H9 (cell line): ENCODE results near the gene HIRA. TPM values are rescaled to one million over a fixed set of nuclear protein-coding genes. Genes with fewer than 3 reads are reported as not detected.
"Not testable (repeated sequence)": the region's sequence is repeated elsewhere in the genome, so short reads cannot be mapped to it uniquely, and the experiment has no call there.

ENCODE experiments used
- DNase-seq: peaks from one replicate; pipeline ENCODE4 v3.0.0-alpha.2; 2017
- H2AFZ ChIP-seq: one replicate; pipeline ENCODE4 v1.6.1; 2013; ENCODE audit warnings: mild to moderate bottlenecking, low read length, control low read depth, moderate library complexity
- H2AK5ac ChIP-seq: 2 replicates; pipeline ENCODE4 v1.6.1; 2013; ENCODE audit warnings: low read length, control low read depth, mixed read lengths; ENCODE audit not compliant: insufficient read length
- H2BK120ac ChIP-seq: one replicate; pipeline ENCODE4 v1.6.1; 2013; ENCODE audit warnings: low read depth, mild to moderate bottlenecking, low read length, control low read depth, inconsistent platforms; ENCODE audit not compliant: poor library complexity, severe bottlenecking
- H2BK12ac ChIP-seq: 2 replicates; pipeline ENCODE4 v1.6.1; 2013; ENCODE audit warnings: low read length, control low read depth, mixed read lengths, low read depth; ENCODE audit not compliant: insufficient read length
- H2BK15ac ChIP-seq: 2 replicates; pipeline ENCODE4 v1.6.1; 2013; ENCODE audit warnings: low read depth, low read length, control low read depth
- H2BK20ac ChIP-seq: one replicate; pipeline ENCODE4 v1.6.1; 2013; ENCODE audit warnings: low read depth, mild to moderate bottlenecking, low read length, control low read depth, inconsistent platforms; ENCODE audit not compliant: poor library complexity, severe bottlenecking
- H2BK5ac ChIP-seq: 2 replicates; pipeline ENCODE4 v1.6.1; 2013; ENCODE audit warnings: low read length, control low read depth, mixed read lengths; ENCODE audit not compliant: insufficient read length
- H3K14ac ChIP-seq: 2 replicates; pipeline ENCODE4 v1.6.1; 2013; ENCODE audit warnings: low read length, control low read depth; ENCODE audit not compliant: insufficient read depth
- H3K18ac ChIP-seq: 2 replicates; pipeline ENCODE4 v1.6.1; 2013; ENCODE audit warnings: low read depth, mild to moderate bottlenecking, mixed read lengths, low read length, control low read depth; ENCODE audit not compliant: insufficient read length
- H3K23ac ChIP-seq: 2 replicates; pipeline ENCODE4 v1.6.1; 2013; ENCODE audit warnings: low read length, control low read depth, mixed read lengths, low read depth; ENCODE audit not compliant: insufficient read length
- H3K23me2 ChIP-seq: 2 replicates; pipeline ENCODE4 v1.6.1; 2013; ENCODE audit warnings: low read depth, mild to moderate bottlenecking, mixed read lengths, low read length, control low read depth; ENCODE audit not compliant: insufficient read length, poor library complexity, severe bottlenecking
- H3K27ac ChIP-seq: 2 replicates; pipeline ENCODE4 v1.5.1; 2013; ENCODE audit warnings: low read length, control low read depth, mixed read lengths, low read depth; ENCODE audit not compliant: insufficient read length
- H3K27me3 ChIP-seq: 2 replicates; pipeline ENCODE4 v1.6.1; 2013; ENCODE audit warnings: low read length, control low read depth, inconsistent platforms; ENCODE audit not compliant: insufficient read depth
- H3K4ac ChIP-seq: 2 replicates; pipeline ENCODE4 v1.6.1; 2013; ENCODE audit warnings: low read depth, mild to moderate bottlenecking, control low read depth, inconsistent platforms, low read length, moderate library complexity
- H3K4me1 ChIP-seq: 2 replicates; pipeline ENCODE4 v1.6.1; 2013; ENCODE audit warnings: low read length, control low read depth, inconsistent platforms; ENCODE audit not compliant: insufficient read depth
- H3K4me2 ChIP-seq: 2 replicates; pipeline ENCODE4 v1.6.1; 2013; ENCODE audit warnings: low read length, control low read depth, mixed read lengths; ENCODE audit not compliant: insufficient read length, insufficient read depth
- H3K56ac ChIP-seq: 2 replicates; pipeline ENCODE4 v1.6.1; 2013; ENCODE audit warnings: low read depth, mild to moderate bottlenecking, mixed read lengths, low read length, control low read depth; ENCODE audit not compliant: insufficient read length
- H3K79me1 ChIP-seq: 2 replicates; pipeline ENCODE4 v1.6.1; 2013; ENCODE audit warnings: low read depth, mild to moderate bottlenecking, moderate library complexity, low read length, control low read depth, inconsistent platforms; ENCODE audit not compliant: insufficient read depth, poor library complexity, severe bottlenecking
- H3K79me2 ChIP-seq: 2 replicates; pipeline ENCODE4 v1.6.1; 2013; ENCODE audit warnings: low read length, control low read depth, inconsistent platforms; ENCODE audit not compliant: insufficient read depth
- H3K9ac ChIP-seq: 2 replicates; pipeline ENCODE4 v1.6.1; 2013; ENCODE audit warnings: low read length, control low read depth, mixed read lengths; ENCODE audit not compliant: insufficient read length; ENCODE audit errors: extremely low read depth
- H3K9me3 ChIP-seq: one replicate; pipeline ENCODE4 v1.6.1; 2013; ENCODE audit warnings: low read depth, low read length, inconsistent platforms; ENCODE audit not compliant: control insufficient read depth
- H3T11ph ChIP-seq: one replicate; pipeline ENCODE4 v1.6.1; 2013; ENCODE audit warnings: mild to moderate bottlenecking, low read length, control low read depth, inconsistent platforms
- H4K20me1 ChIP-seq: one replicate; pipeline ENCODE4 v1.6.1; 2013; ENCODE audit not compliant: control insufficient read depth, insufficient read length, insufficient read depth
- H4K5ac ChIP-seq: 2 replicates; pipeline ENCODE4 v1.6.1; 2013; ENCODE audit warnings: low read depth, mild to moderate bottlenecking, mixed read lengths, low read length, control low read depth; ENCODE audit not compliant: insufficient read length
- H4K8ac ChIP-seq: replicated peaks from 2 replicates; pipeline ENCODE4 v1.6.1; 2013; ENCODE audit warnings: low read length, control low read depth, mixed read lengths, low read depth; ENCODE audit not compliant: insufficient read length
- H4K91ac ChIP-seq: 2 replicates; pipeline ENCODE4 v1.6.1; 2013; ENCODE audit warnings: low read depth, mild to moderate bottlenecking, moderate library complexity, mixed read lengths, low read length, control low read depth; ENCODE audit not compliant: insufficient read length
- H3K27ac Mint-ChIP-seq, 3 experiments: 2 replicates in 2 of 3; 3 replicates in 1 of 3; pipeline ENCODE4 v1.8.0; 2020 to 2021; ENCODE audit warnings: mixed read lengths in 3 of 3, mild to moderate bottlenecking in 1 of 3, moderate library complexity in 1 of 3
- H3K27me3 Mint-ChIP-seq: 2 replicates; pipeline ENCODE4 v1.8.0; 2021; ENCODE audit warnings: low read depth, mild to moderate bottlenecking, moderate library complexity, mixed read lengths
- H3K36me3 Mint-ChIP-seq, 3 experiments: 2 replicates in 2 of 3; 3 replicates in 1 of 3; pipeline ENCODE4 v1.8.0; 2020 to 2021; ENCODE audit warnings: low read depth in 3 of 3, mixed read lengths in 3 of 3; ENCODE audit not compliant: insufficient read depth in 1 of 3
- H3K4me1 Mint-ChIP-seq, 2 experiments: 2 replicates each; pipeline ENCODE4 v1.8.0; 2020; ENCODE audit warnings: mixed read lengths in 2 of 2
- H3K4me3 Mint-ChIP-seq, 2 experiments: 2 replicates in 1 of 2; 3 replicates in 1 of 2; pipeline ENCODE4 v1.8.0; 2020 to 2021; ENCODE audit warnings: mild to moderate bottlenecking in 2 of 2, mixed read lengths in 2 of 2, moderate library complexity in 1 of 2
- H3K9me3 Mint-ChIP-seq, 2 experiments: 2 replicates in 1 of 2; 3 replicates in 1 of 2; pipeline ENCODE4 v1.8.0; 2020; ENCODE audit warnings: mild to moderate bottlenecking in 2 of 2, mixed read lengths in 2 of 2, moderate library complexity in 1 of 2
- WGBS: extraction: QIAGEN DNeasy Blood & Tissue Kit; methylation state at CpG from one replicate; pipeline ENCODE4 v1.1.7; 2013; ENCODE audit warnings: missing lambda C conversion rate, low lambda C conversion rate, mixed read lengths; ENCODE audit not compliant: insufficient read length; ENCODE audit errors: extremely low coverage; 5-methylcytosine and 5-hydroxymethylcytosine counted together
- total RNA-seq: library from RNA; stranded (reverse); gene quantifications from 2 replicates; pipeline ENCODE4 v1.2.1, GENCODE V29; 2021
- TF ChIP-seq, protein P1 (sequence below): fragments of 200-600 bp; sonication (generic); conservative IDR thresholded peaks from 3 replicates; pipeline ENCODE4 v1.8.0; 2021; ENCODE audit warnings: antibody characterized with exemption, mild to moderate bottlenecking

The HIRA gene
- total RNA-seq, 1 experiment from 2014 or later, result 51.9 TPM

GRCh38 chr22:19330865-19331418, 100.6 kb downstream of the HIRA start:
- no peaks in the 10 kb centered on the region for H3K4me1 ChIP-seq
- peaks cover 5 to 12% of the 10 kb centered on the region in 2 experiments for H3K9me3 Mint-ChIP-seq
- no peak overlapping the region for H4K5ac ChIP-seq
- H3K23ac ChIP-seq, result no peak overlapping the region
- no peaks in the 10 kb centered on the region for H3K27me3 ChIP-seq
- no peaks in the 10 kb centered on the region for H3K23me2 ChIP-seq
- no peak overlapping the region for H4K8ac ChIP-seq
- no peak overlapping the region for H3K4me2 ChIP-seq
- H2BK15ac ChIP-seq, result no peak overlapping the region
- peaks cover 43 to 63% (median 59%) of the 10 kb centered on the region in 3 experiments for H3K36me3 Mint-ChIP-seq
- TF ChIP-seq, protein P1, sequence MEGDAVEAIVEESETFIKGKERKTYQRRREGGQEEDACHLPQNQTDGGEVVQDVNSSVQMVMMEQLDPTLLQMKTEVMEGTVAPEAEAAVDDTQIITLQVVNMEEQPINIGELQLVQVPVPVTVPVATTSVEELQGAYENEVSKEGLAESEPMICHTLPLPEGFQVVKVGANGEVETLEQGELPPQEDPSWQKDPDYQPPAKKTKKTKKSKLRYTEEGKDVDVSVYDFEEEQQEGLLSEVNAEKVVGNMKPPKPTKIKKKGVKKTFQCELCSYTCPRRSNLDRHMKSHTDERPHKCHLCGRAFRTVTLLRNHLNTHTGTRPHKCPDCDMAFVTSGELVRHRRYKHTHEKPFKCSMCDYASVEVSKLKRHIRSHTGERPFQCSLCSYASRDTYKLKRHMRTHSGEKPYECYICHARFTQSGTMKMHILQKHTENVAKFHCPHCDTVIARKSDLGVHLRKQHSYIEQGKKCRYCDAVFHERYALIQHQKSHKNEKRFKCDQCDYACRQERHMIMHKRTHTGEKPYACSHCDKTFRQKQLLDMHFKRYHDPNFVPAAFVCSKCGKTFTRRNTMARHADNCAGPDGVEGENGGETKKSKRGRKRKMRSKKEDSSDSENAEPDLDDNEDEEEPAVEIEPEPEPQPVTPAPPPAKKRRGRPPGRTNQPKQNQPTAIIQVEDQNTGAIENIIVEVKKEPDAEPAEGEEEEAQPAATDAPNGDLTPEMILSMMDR, result no peak
- DNase-seq, result peak; percentile 31
- no peak overlapping the region for H2AK5ac ChIP-seq
- H3K79me1 ChIP-seq, result no peaks in the 10 kb centered on the region
- H3K9me3 ChIP-seq, result no peaks in the 10 kb centered on the region
- no peak overlapping the region for H3K4me3 Mint-ChIP-seq
- H3K27ac ChIP-seq, result no peak overlapping the region
- no peak overlapping the region for H3T11ph ChIP-seq
- no peak overlapping the region for H3K56ac ChIP-seq
- no CpG with 5 or more reads among the region's 13 CpGs for WGBS
- H3K4ac ChIP-seq, result no peak overlapping the region
- H4K91ac ChIP-seq, result no peak overlapping the region
- no peaks in the 10 kb centered on the region for H3K4me1 Mint-ChIP-seq
- no peaks in the 10 kb centered on the region; the same call in 1 of the 2 replicates for H3K27me3 Mint-ChIP-seq
- no peak overlapping the region for H2BK12ac ChIP-seq
- no peak overlapping the region for H2AFZ ChIP-seq
- H3K14ac ChIP-seq, result no peak overlapping the region
- H2BK120ac ChIP-seq, result no peak overlapping the region
- no peaks in the 10 kb centered on the region for H3K79me2 ChIP-seq
- H2BK20ac ChIP-seq, result no peak overlapping the region
- no peak overlapping the region for H3K9ac ChIP-seq
- H4K20me1 ChIP-seq, result no peaks in the 10 kb centered on the region
- H3K27ac Mint-ChIP-seq, result peak overlapping the region in 1 of 3 experiments; percentile 49; a peak in 1 of 7 replicates
- H3K18ac ChIP-seq, result no peak overlapping the region
- H2BK5ac ChIP-seq, result no peak overlapping the region

- not testable (repeated sequence) for H3K14ac ChIP-seq, H3K4me2 ChIP-seq, H3K27me3 ChIP-seq, H3K23me2 ChIP-seq, H3K27ac ChIP-seq, H2BK15ac ChIP-seq, H3K27me3 Mint-ChIP-seq, H3K23ac ChIP-seq, H3K4ac ChIP-seq, H2AK5ac ChIP-seq, H3K18ac ChIP-seq, H3K79me1 ChIP-seq, H2BK12ac ChIP-seq, H4K20me1 ChIP-seq, H4K5ac ChIP-seq, H2AFZ ChIP-seq, H3K9me3 ChIP-seq, H3K4me1 ChIP-seq, H3K56ac ChIP-seq, H2BK120ac ChIP-seq, DNase-seq, H3K9ac ChIP-seq, H3T11ph ChIP-seq, H4K91ac ChIP-seq, H3K79me2 ChIP-seq, H2BK20ac ChIP-seq, H3K4me1 Mint-ChIP-seq, H4K8ac ChIP-seq, H2BK5ac ChIP-seq, H3K4me3 Mint-ChIP-seq, H3K27ac Mint-ChIP-seq
- Mint-ChIP-seq H3K9me3 (peaks cover 5 to 12% of the 10 kb centered on the region in 2 experiments), H3K36me3 (peaks cover 37 to 57% (median 53%) of the 10 kb centered on the region in 3 experiments)
- no CpG with 5 or more reads among the region's 5 CpGs for WGBS
These were observed 101.3 kb downstream of the HIRA start for GRCh38 chr22:19330205-19330604.
